Dedifferentiated amniotic fluid mesenchymal stem cell (primary cell): Measurements from ENCODE around the gene EDN2.

Experiments
- DNase-seq: peaks from one replicate; pipeline ENCODE4 v3.0.0-alpha.2; 2016; ENCODE audit errors: extremely low spot score

EDN2 gene

DNA sequence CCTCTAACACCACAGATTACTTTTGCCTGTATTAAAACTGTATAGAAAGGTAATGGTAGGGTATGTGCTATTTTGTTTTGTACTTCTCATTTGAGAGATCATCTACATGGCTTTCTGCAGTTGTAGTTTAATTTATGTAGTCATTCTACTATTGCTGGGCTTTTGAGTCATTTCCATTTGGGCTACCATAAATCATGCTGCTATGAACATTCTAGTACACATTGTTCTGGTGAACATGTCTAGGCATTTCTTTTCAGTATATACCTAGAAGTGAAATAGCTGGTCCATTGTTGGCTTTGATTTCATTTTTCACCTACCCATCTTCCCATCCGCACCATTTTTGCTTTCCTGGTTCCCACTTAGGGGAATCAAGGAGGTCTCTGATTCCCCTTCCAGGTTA is 18.7 kb downstream of the EDN2 start:
- DNase-seq: no peak

- no peak for DNase-seq
Measured at GRCh38 chr1:41464885-41465284, 19.6 kb downstream of the EDN2 start.

DNA sequence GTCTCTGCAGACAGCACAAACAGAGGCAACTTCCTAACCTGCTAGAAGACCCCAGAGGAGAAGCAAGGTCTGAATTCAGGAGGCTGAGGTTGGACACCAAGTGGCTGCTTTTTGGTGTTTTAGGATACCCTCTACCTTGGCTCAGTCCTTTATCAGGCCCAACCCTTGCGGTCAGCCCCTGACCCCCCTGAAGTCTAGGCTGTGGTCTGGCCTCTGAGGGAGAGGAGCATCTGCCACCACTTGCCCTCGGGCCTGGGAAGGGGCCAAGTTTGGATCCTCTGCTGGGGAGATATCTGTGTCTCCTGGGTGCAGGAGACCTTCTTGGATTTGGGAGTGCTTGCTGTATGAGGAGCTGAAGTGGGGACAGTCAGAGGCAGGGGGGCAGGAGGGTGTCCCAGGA is 21.0 kb downstream of the EDN2 start:
- DNase-seq: no peak

DNA sequence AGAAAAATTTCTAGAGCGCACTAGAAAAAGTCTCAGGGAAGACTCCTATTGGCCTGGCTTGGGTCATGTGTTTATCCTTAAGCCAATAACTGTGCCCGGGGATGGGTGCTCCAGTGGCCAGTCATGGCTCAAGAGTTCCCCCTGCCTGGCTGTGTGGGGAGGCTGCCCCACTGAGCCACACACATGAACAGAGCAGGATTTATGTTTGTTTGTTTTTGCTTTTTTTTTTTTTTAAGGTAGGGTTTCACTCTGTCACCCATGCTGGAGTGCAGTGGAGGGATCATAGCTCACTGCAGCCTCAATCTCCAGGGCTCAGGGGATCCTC is 21.8 kb downstream of the EDN2 start:
- no peak for DNase-seq

DNA sequence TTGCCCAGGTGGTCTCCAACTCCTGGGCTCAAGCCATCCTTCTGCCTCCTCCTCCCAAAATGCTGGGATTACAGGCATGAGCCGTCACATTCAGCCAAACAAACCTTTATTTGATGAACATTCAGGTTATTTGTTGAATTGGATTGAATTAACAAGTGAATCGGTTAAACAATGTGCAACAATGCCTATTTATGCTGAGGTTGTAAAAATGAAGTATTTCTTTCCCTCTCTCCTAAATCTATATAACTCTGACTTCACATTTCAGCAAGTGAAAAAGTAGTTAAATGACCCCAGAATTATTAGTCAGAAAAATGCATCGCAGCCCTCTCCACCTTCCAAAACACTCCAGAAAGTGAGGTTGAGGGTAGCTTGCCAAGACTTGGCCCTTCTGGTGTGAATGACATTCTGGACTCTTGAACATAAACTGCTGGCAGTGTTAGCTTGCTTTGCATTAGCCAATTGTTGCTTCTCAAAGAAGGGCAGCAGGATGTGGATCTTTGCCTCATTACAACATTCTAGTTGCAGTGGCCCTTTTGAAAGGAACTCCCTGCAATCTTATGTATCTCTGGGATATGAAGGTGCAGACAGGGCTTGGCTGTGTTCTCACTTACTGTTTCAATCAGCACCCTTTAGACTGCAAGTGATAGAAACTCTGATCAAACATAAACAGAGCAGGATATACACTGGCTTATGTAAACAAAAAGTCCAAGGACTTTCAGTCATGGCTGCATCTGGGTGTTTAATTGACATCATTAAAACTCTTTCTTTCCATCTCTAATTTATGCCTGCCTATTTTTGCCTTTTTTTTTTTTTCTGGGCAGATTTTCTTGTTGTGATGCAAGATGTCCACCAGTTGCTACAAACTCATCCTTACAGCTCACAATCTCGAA is 22.4 kb downstream of the EDN2 start:
- DNase-seq: no peak

- no peak for DNase-seq
Measured at GRCh38 chr1:41456847-41457540, 27.5 kb downstream of the EDN2 start.

DNA sequence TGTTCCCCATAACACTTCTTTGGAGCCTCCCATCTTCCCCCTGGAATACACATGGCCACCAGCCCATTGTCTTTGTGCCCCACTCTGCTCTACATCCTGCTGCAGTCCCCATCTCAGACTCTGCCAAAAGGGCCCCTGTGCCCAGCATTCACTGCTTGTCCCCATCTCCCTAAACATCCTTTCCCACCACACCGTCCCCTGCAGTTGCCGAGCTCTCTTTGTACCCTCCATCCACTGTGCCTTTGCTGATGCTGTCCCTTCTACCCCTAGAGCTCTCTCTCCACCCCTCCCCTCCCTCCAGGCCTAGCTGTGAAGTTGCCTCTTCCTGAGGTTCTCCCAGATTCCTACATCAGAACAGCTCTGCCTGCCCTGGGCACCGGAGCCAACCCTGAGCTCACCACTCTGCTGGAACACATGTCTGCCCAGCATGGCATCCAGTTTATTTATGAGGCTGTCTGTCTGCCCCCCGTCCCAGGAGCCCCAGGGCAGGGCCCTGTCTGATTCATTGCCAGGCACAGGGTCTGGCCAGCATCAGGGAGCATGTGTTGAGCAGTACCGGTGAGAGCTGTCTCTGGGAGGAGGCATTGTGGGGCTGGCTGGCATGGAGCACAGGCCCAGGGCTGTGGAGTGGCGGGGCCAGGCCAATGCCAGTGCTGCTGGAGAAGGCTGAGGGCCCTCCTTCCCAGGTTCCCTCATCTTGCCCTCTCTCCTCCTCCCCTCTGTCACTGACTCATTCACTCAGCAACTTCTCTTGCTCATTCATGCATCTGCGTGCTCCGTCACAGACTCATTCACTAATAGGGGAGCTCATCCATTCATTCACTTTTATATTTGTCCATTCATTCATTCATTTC is 28.8 kb downstream of the EDN2 start:
- peak; percentile 47 for DNase-seq

- DNase-seq: no peak
Measured at GRCh38 chr1:41454406-41454805, 30.1 kb downstream of the EDN2 start.

DNA sequence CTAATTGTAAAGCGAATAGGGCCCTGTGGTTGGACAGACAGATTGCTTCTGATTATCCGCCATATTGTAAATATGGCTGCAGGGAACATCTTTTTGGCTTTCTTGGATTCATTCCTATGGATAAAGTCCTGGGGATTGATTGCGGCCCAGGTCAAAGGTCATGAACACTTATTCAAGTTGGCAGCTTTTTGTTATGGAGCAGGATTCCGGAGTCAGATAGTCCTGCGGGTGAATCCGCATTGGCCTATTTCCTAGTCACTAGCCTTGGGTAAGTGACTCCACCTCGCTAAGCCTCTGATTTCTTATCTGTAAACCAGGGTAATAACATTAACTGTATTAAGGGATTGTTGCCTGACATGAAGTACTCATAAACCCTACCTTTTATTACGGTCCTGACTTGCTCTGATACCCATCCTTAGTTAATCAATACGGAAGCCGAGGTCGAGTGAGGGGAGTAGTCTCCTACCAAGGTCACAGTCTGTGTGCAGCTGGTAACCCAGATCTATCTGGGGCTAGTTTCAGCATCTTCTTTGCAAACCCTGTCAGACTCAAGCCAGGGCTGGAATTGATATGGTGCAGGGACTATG is 31.7 kb downstream of the EDN2 start:
- DNase-seq: no peak

DNA sequence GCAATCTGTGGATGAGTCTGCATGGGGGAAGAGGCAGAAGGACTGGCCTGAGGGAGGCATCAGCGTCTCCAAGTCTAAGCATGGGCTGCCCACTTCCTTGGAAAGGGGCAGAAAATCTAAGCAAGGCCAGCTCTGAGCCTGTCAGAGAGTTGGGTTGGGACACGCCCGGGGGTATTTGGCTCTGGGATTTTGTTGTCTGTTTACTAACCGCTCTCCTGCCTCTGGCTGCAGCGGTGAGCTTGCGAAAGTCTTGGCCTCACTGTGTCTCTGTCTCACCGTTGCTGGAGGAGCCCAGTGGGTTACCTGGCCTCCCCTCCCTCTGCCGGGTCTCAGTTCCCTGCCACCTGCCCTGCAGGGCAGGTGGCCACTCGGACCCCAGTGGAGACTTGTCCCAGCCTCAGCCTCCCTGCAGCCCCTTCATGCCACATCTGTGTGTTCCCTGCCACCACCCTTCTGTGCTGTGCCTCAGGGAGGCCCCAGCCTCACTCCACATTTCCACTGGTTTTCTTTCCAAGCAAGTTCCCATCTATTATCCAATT is 33.7 kb downstream of the EDN2 start:
- no peak for DNase-seq

- DNase-seq: no peak
Measured at GRCh38 chr1:41449326-41449921, 35.1 kb downstream of the EDN2 start.

GRCh38 chr1:41448821-41449220 is 35.7 kb downstream of the EDN2 start:
- no peak for DNase-seq

- peak; percentile 59 for DNase-seq
Measured at GRCh38 chr1:41447995-41448770, 36.3 kb downstream of the EDN2 start.

GRCh38 chr1:41446851-41447610 is 37.5 kb downstream of the EDN2 start:
- no peak for DNase-seq

DNA sequence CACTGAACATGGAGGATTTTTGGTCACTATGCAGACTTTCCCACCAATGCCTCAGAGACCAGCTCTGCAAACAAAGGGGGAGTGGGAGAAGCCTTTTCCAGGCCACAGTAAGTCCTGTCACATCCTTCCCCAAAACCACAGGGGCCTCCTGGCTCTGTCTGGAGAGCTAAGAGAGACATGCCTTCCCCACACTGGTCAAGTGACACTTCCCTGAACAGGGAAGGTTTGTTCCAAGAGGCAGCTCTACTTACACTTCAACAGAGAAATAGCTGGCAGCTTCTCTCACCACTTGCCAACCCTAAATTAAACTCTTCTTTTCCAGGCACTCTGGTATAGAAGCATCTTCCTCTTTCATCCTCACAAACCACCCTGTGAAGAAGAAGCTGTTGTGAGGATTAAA is 39.7 kb downstream of the EDN2 start:
- DNase-seq: no peak

- no peak for DNase-seq
Measured at GRCh38 chr1:41444246-41444645, 40.2 kb downstream of the EDN2 start.

DNA sequence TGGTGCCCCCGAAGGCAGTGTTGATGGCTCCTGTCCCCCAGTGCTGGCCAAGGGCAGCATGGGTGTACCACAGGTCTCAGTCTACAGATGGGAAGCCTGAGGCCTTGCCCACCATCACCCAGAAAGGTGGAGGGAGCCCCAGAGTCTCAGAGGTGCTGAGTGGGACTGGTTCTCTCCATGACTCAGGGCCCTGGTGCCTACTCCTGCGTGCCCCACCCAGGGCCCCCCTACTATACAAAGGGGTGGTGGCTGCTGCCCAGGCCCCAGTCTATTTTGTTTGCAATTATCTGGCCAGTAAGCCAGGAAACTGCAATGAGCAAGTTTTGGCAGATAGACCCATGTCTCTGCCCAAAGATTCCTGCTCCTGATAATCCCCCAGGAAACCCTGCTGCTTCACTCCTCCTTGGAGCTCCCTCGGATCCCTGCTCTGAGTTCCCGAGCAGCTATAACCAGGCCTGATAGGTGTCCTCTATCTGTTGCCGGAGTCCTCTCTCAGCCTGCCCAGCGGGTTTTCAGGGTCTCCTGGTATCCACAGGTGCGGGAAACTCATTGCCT is 41.7 kb downstream of the EDN2 start:
- peak; percentile 67 for DNase-seq

- no peak for DNase-seq
Measured at GRCh38 chr1:41440321-41441085, 44.0 kb downstream of the EDN2 start.

- no peak for DNase-seq
Measured at GRCh38 chr1:41439234-41439633, 45.2 kb downstream of the EDN2 start.
